ENCODE measurements around the gene RUSC2. TPM values are rescaled to one million over a fixed set of nuclear protein-coding genes. Genes with fewer than 3 reads are reported as not detected.
A peak's percentile ranks its signal among the peaks of the same experiment; 100 is the strongest.
"Not testable (repeated sequence)": the region's sequence is repeated elsewhere in the genome, so short reads cannot be mapped to it uniquely, and the experiment has no call there.

RUSC2 gene
- total RNA-seq, 1 donor from 2014 or later, result 35.2 TPM

DNA sequence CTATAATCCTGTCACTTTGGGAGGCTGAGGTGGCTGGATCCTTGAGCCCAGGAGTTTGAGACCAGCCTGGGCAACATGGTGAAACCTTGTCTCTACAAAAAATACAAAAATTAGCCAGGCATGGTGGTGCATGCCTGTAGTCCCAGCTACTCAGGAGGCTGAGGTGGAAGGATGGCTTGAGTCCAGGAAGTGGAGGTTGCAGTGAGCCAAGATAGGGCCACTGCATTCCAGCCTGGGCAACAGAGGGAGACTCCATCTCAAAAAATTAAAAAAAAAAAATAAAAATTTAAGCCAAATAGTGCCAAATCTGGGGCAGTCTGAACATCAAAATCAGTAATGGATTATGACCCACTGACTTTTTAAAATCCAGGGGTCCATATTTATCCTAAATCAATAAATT, 33.6 kb downstream of the RUSC2 start:
- DNase-seq (ENCODE audit: low spot score), result not testable (repeated sequence)

DNA sequence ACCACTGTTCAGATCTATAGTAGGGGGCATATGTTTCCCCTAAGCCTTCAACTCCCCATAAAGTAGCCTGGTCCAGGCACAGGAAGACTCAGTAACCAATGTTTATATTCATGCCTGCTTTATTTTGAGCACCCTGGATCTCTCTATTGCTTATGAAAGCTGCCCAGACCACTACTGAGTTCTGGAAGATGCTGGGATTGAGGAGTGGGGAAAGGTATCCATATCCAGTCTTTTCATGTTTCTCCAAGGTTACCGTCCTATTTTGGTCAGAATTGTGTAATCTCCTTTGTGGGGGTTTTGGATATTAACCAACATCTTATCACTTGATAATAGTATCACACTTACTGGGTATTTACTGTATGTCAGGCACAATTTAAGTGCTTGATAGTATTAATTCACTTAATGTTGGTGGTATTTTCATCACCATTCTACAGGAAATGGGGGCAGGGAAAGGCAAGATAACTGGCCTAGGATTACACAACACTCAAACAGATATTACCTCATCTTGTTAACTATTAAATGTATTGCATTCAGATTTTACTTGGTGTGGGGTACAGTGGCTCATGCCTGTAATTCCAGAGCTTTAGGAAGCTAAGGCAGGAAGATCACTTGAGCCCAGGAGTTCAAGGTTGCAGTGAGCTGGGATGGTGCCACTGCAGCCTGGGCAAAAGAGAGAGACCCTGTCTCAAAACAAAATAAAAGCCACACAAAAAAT, 36.3 kb downstream of the RUSC2 start:
- DNase-seq (ENCODE audit: low spot score), result no peak

DNA sequence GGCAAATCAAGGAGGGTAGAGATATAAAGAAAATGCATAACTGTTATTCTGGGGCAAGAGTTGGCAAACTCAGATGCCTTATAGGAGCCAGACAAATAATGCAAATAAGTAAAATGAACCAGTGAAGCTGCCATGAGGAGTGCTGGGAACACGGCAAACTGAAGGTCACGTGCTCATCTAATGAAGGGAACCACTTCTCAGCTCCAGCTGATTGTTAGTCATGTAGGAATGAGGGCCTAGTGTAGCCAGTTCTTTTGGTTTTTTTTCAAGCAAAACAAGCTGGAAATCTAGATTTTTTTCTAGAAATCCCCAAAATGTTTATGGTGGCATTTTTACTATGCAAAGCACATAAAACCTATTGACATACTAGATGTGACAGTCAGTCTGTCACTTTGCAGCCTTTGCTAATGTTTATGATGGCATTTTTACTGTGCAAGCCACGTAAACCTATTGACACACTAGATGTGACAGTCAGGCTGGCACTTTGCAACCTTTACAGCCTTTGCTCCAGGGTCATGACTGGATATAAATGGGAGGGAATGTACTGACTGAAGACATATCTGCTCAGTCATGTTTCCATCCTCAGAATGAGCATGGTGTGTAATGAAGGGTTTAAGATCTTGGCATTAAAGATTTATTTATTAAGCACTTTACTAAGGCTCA, 39.4 kb downstream of the RUSC2 start:
- DNase-seq (ENCODE audit: low spot score), result no peak

DNA sequence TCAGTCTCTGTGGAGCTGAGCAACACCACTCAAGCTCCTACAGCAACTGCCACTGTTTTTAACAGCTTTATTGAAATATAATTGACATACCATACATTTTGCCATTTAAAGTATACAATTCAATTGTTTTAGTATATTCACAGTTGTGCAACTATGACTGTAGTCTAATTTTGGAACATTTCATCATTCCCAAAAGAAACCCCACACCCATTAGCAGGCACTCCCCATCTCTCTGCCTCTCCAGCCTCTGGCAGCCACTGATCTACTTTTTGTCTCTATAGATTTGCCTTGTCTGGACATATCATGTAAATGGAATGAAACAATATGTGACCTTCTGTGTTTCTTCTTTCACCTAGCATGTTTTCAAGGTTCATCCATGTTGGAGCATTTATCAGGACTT, 43.5 kb downstream of the RUSC2 start:
- no peak for DNase-seq (ENCODE audit: low spot score)

DNA sequence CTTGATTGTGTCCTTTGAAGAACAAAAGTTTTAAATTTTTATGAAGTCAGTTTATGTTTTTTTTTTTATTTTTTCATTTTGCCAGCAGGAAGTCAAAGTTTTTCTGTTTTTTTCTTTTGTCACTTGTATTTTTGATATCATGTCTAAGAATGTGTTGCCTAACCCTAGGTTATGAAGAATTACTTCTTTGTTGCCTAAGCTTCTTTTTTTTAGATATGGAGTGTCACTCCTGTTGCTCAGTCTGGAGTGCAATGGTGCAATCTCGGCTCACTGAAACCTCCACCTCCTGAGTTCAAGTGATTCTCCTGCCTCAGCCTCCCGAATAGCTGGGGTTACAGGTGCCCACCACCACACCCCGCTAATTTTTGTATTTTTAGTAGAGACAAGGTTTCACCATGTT, 45.0 kb downstream of the RUSC2 start:
- not testable (repeated sequence) for DNase-seq (ENCODE audit: low spot score)

DNA sequence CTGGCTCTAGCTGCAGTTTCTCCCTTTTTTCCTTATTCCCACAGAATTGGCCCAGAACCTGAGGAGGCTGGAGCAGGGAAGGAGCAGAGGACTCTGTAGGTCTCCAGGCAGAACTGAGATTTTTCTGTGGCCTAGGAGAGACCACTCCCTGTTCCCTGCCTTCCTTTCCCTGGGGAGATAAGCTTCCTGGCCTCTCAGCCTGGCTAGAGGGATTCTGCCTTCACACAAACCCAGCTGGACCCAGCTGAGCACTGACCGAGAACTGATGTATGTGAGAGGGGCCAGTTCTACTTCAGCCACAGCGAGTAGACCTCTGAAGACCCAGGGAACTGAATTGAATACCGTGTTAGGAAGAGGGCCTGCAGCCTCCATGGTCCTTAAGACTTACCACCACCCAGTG, 48.0 kb downstream of the RUSC2 start:
- DNase-seq (ENCODE audit: low spot score), result no peak

DNA sequence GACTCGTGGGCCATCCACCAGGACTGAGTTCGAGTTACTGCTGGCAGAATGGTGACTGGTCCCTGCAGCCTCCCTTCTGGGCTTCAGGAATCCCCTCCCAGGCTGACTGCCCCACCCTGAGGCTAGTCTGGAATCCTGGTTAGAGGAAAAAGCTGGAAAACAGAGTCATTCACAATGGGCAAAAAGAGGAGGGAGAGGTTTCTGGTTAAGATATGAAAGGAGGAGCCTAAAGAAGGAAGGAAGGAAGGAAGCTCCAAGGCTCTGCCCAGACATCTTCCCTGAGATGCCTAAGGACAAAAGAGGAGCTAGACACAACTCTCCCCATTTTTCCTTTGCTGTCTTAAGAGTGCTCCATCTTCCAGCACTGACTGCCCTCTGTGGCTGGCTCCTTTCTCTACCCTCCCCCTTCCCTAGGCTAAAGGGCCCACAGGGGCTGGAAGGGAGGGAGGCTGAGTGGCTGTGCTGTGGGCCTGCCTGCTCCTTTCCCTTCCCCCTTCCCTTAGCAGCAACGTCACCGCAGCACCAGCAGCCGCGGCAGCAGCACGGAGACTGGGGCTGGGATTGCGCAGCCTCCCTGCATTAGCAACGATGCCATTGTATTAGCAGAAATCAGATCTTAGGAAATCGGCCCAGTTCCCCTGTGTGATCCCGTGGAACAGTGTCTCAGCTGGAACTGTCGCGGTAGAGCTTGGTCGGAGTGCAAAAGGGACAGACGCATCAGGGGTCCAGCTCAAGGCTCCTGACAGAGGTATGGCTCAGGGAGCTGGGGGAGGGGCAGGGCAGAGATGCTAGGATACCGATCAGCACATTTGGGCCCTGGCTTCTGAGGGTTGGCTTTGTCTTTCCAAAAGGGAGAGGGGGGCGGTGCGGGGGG, 48.7 kb downstream of the RUSC2 start:
- DNase-seq (ENCODE audit: low spot score), result peak; percentile 48

Other genes with a start within 250 kb of the RUSC2 start
- gene TESK1, start 115.2 kb downstream of the RUSC2 start, total RNA-seq, result 56.9 TPM
- 2.4 TPM for gene CD72, start 128.3 kb downstream of the RUSC2 start, total RNA-seq
- 2.7 TPM for gene SIT1, start 160.8 kb downstream of the RUSC2 start, total RNA-seq
- 17,824 TPM for gene RMRP, start 167.9 kb downstream of the RUSC2 start, total RNA-seq
- 59.2 TPM for gene CCDC107, start 168.2 kb downstream of the RUSC2 start, total RNA-seq
- 6.4 TPM for gene ARHGEF39, start 175.1 kb downstream of the RUSC2 start, total RNA-seq
- 777 TPM for gene CA9, start 183.8 kb downstream of the RUSC2 start, total RNA-seq
- 1,716 TPM for gene TPM2, start 199.8 kb downstream of the RUSC2 start, total RNA-seq
- 482 TPM for gene TLN1, start 242.1 kb downstream of the RUSC2 start, total RNA-seq
- gene CREB3, start 242.6 kb downstream of the RUSC2 start, total RNA-seq, result 48.1 TPM

Measured in mucosa of gallbladder (tissue), 1 donor.